ENCODE results near the gene C13orf46. TPM values are rescaled to one million over a fixed set of nuclear protein-coding genes. Genes with fewer than 3 reads are reported as not detected.

Gene C13orf46
- total RNA-seq, 4 donors from 2014 or later = 0.41 to 77.4 (median 1.1) TPM; not detected in 1

DNA sequence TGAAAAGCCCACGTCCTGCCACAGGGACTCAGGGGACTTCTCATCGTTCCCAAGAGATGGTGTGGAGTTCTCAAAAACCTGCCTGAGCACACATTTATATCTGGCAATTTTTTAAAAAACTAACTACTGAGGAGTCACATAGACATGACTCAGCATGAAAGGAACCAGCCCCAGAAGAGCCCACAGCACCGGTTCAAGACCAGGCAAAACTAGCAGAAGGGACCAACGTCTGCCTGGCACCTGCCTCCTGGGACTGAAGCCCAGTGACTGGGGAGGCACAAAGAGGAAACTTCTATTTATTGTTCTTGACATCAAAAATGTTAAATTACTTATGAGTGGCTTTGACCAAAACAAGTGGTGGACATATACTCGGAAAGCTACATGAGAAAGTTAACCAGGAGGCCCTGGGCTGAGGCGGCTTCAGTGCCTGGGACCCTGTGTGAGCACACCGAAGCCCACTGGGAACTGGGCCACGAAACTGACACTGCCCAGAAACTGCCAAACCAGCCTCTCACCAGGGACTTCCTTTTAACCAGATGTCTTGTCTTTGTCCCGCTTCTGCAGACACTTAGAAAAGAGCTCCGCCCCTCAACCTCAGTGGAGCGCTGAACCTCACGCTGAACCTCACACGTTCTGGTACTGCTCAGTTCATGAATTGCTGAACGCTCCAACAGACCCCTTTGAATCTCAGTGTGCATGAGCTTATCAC lies 25.7 kb downstream of the C13orf46 start:
- no peak for DNase-seq
- Histone ChIP-seq H3K27ac (no peak overlapping the region), H3K27me3 (no peaks in the 10 kb centered on the region), H3K4me3 (no peak overlapping the region), H3K4me1 (peaks cover 0 to 11% (median 6%) of the 10 kb centered on the region in 4 donors), H3K9me3 (no peaks in the 10 kb centered on the region), H3K36me3 (no peaks in the 10 kb centered on the region)
- intact Hi-C loops (cut with DNase I; ENCODE audit: low total_unique reads) (loop anchor here (5.0 kb wide), 1 partner anchor 136 kb away; no protein-coding TSS in a partner anchor), in situ Hi-C loops (cut with MboI; ENCODE audit: low pct_ligation_motif_present in 1 of 4, low pct_unique_long_range_greater_than_20kb in 1 of 4, low sequenced_read_pairs in 3 of 4) (loop anchor here in 1 of 4 donors (10.0 kb wide), 1 partner anchor 123 kb away; no protein-coding TSS in a partner anchor)
- TF ChIP-seq POLR2AphosphoS5 (IDR thresholded peaks at IDR 0.05) (no peak), EP300 (IDR thresholded peaks at IDR 0.05; ENCODE audit: low read depth) (no peak), POLR2A (IDR thresholded peaks at IDR 0.05) (no peak)
- TF ChIP-seq, protein P1, sequence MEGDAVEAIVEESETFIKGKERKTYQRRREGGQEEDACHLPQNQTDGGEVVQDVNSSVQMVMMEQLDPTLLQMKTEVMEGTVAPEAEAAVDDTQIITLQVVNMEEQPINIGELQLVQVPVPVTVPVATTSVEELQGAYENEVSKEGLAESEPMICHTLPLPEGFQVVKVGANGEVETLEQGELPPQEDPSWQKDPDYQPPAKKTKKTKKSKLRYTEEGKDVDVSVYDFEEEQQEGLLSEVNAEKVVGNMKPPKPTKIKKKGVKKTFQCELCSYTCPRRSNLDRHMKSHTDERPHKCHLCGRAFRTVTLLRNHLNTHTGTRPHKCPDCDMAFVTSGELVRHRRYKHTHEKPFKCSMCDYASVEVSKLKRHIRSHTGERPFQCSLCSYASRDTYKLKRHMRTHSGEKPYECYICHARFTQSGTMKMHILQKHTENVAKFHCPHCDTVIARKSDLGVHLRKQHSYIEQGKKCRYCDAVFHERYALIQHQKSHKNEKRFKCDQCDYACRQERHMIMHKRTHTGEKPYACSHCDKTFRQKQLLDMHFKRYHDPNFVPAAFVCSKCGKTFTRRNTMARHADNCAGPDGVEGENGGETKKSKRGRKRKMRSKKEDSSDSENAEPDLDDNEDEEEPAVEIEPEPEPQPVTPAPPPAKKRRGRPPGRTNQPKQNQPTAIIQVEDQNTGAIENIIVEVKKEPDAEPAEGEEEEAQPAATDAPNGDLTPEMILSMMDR (IDR thresholded peaks at IDR 0.05) = no peak
- WGBS, 2 donors (ENCODE audit: low coverage in 1 of 2) = 69 to 71% methylated on average over 4 to 14 of the region's 14 CpGs

- 62% methylated on average over 17 of the region's 17 CpGs; no CpG with 5 or more reads in 1 of the 2 donors for WGBS, 2 donors (ENCODE audit: low coverage in 1 of 2)
- peak; percentile 65 for DNase-seq
- TF ChIP-seq EP300 (IDR thresholded peaks at IDR 0.05; ENCODE audit: low read depth) (no peak), POLR2A (IDR thresholded peaks at IDR 0.05) (no peak), POLR2AphosphoS5 (IDR thresholded peaks at IDR 0.05) (peak in 1 of 3 donors; percentile 9)
- TF ChIP-seq, protein P1 (IDR thresholded peaks at IDR 0.05) = peak; percentile 58 to 88 (median 70)
- Histone ChIP-seq H3K27me3 (no peaks in the 10 kb centered on the region), H3K27ac (no peak overlapping the region), H3K9me3 (no peaks in the 10 kb centered on the region), H3K4me3 (no peak overlapping the region), H3K36me3 (no peaks in the 10 kb centered on the region), H3K4me1 (peaks cover 0 to 11% (median 6%) of the 10 kb centered on the region in 4 donors)
- intact Hi-C loops (cut with DNase I; ENCODE audit: low total_unique reads) = loop anchor here (5.0 kb wide), 1 partner anchor 135 kb away; no protein-coding TSS in a partner anchor
- in situ Hi-C loops (cut with MboI; ENCODE audit: low pct_ligation_motif_present in 1 of 4, low pct_unique_long_range_greater_than_20kb in 1 of 4, low sequenced_read_pairs in 3 of 4) = loop anchor here in 1 of 4 donors (10.0 kb wide), 1 partner anchor 123 kb away; no protein-coding TSS in a partner anchor
These were observed 26.4 kb downstream of the C13orf46 start for GRCh38 chr13:113947311-113948033.

DNA sequence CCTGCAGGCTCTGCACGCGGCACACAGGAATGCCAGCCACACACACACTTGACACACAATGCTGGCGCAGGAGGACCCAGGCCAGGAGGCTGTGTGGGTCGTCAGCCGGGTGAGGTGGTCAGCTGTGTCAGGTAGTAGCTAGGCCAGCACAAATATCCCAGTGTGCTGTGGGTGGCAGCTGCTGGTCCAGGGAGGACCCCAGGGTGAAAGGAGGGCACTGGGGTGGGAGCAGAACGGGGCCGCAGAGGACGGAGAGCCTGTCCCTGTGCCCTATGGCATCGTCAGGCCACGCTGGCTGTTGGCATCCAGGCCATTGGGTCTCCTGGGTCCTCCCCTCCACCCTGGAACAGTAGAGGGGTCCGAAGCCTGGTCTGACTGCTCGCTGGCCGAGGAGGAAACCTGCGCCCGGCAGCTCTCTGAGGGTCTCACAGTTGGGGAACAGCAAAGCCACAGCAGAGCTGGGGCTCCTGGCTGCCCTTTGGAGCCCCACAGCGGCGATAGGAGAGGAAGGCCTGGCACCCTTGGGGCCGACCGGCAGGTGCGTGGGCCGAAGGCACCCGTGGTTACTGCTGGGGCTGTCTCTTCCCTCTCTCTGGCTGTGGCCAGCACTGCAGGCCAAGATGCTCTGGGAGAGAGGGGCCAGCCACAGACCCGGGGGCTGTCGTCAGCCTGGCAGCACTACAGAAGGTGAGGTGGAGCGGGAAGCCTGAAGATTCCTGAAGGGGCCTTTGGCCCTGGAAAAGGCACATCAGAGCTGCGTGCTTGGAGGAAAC lies 27.3 kb downstream of the C13orf46 start:
- Histone ChIP-seq H3K4me3 (no peak overlapping the region), H3K9me3 (no peaks in the 10 kb centered on the region), H3K4me1 (peaks cover 0 to 10% (median 6%) of the 10 kb centered on the region in 4 donors), H3K27ac (no peak overlapping the region), H3K36me3 (no peaks in the 10 kb centered on the region), H3K27me3 (no peaks in the 10 kb centered on the region)
- in situ Hi-C loops (cut with MboI; ENCODE audit: low pct_ligation_motif_present in 1 of 4, low pct_unique_long_range_greater_than_20kb in 1 of 4, low sequenced_read_pairs in 3 of 4) = loop anchor here in 1 of 4 donors (10.0 kb wide), 1 partner anchor 122 kb away; no protein-coding TSS in a partner anchor
- intact Hi-C loops (cut with DNase I; ENCODE audit: low total_unique reads) = loop anchor here (5.0 kb wide), 1 partner anchor 134 kb away; no protein-coding TSS in a partner anchor
- TF ChIP-seq EP300 (IDR thresholded peaks at IDR 0.05; ENCODE audit: low read depth) (no peak), POLR2AphosphoS5 (IDR thresholded peaks at IDR 0.05) (no peak), POLR2A (IDR thresholded peaks at IDR 0.05) (no peak)
- TF ChIP-seq, protein P1 (IDR thresholded peaks at IDR 0.05) = no peak
- DNase-seq = no peak
- WGBS, 2 donors (ENCODE audit: low coverage in 1 of 2) = 60 to 79% methylated on average over 1 to 22 of the region's 26 CpGs
